ENCODE data around the gene RCAN2. TPM values are rescaled to one million over a fixed set of nuclear protein-coding genes. Genes with fewer than 3 reads are reported as not detected.

Gene RCAN2
- total and polyA plus RNA-seq, 12 donors = 2.3 to 14.4 (median 6.5) TPM

GRCh38 chr6:46290421-46291274 is 200.6 kb downstream of the RCAN2 start:
- no peak for DNase-seq
- Histone ChIP-seq H3K27ac (no peak overlapping the region), H3K9me3 (replicated peaks in 1 of 3) (no peaks in the 10 kb centered on the region), H3K4me3 (no peak overlapping the region), H3K4me1 (replicated peaks in 1 of 2) (peaks cover 0 to 17% of the 10 kb centered on the region in 2 donors), H3K27me3 (no peaks in the 10 kb centered on the region), H3K36me3 (replicated peaks in 1 of 2) (no peaks in the 10 kb centered on the region)
- 39 to 47% (median 44%) methylated on average over 4 of the region's 4 CpGs for WGBS, 4 donors
- intact Hi-C loops (cut with DNase I) = no loop called here
- TF ChIP-seq POLR2A (IDR thresholded peaks at IDR 0.05) (no peak), CTCF (IDR thresholded peaks at IDR 0.05) (no peak)

GRCh38 chr6:46289898-46290297 is 201.4 kb downstream of the RCAN2 start:
- H3K27ac ChIP-seq = no peak overlapping the region
- H3K4me1 ChIP-seq (replicated peaks in 1 of 2) = peaks cover 0 to 17% of the 10 kb centered on the region in 2 donors
- 75 to 83% (median 81%) methylated on average over 2 of the region's 2 CpGs for WGBS, 4 donors
- TF ChIP-seq CTCF (IDR thresholded peaks at IDR 0.05) (no peak), POLR2A (IDR thresholded peaks at IDR 0.05) (no peak)
- H3K9me3 ChIP-seq (replicated peaks in 1 of 3) = no peaks in the 10 kb centered on the region
- H3K27me3 ChIP-seq = no peaks in the 10 kb centered on the region
- intact Hi-C loops (cut with DNase I) = no loop called here
- H3K4me3 ChIP-seq = no peak overlapping the region
- H3K36me3 ChIP-seq (replicated peaks in 1 of 2) = no peaks in the 10 kb centered on the region
- DNase-seq = no peak

DNA sequence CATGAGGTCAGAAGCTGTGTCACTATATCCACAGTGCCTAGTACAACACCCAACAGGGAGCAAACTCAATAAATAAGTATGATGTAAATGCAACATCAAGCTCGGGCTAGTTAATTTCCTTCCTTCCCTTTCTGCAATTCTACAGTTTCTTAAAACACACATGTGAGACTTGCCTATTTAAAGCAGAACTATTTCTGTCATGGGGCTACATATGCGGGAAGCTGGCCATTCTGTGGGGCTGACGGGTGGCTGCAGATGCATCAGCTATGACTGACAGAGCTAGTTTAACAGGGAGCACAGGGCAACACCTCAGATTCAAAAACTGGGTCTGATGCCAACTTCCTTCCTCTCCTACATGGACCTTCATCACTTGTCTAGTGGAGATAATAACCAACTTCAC is 202.4 kb downstream of the RCAN2 start:
- H3K27ac ChIP-seq = no peak overlapping the region
- H3K4me1 ChIP-seq (replicated peaks in 1 of 2) = peaks cover 0 to 17% of the 10 kb centered on the region in 2 donors
- DNase-seq = no peak
- H3K9me3 ChIP-seq (replicated peaks in 1 of 3) = no peaks in the 10 kb centered on the region
- TF ChIP-seq CTCF (IDR thresholded peaks at IDR 0.05) (no peak), POLR2A (IDR thresholded peaks at IDR 0.05) (no peak)
- no peaks in the 10 kb centered on the region for H3K27me3 ChIP-seq
- 62 to 73% (median 68%) methylated on average over 3 of the region's 3 CpGs for WGBS, 4 donors
- intact Hi-C loops (cut with DNase I) = no loop called here
- no peak overlapping the region for H3K4me3 ChIP-seq
- no peaks in the 10 kb centered on the region for H3K36me3 ChIP-seq (replicated peaks in 1 of 2)

GRCh38 chr6:46287681-46288080 is 203.6 kb downstream of the RCAN2 start:
- no peak for DNase-seq
- 83 to 89% (median 87%) methylated on average over 5 of the region's 5 CpGs for WGBS, 4 donors
- TF ChIP-seq POLR2A (IDR thresholded peaks at IDR 0.05) = no peak
- no peak for TF ChIP-seq CTCF (IDR thresholded peaks at IDR 0.05)
- no peaks in the 10 kb centered on the region for H3K36me3 ChIP-seq (replicated peaks in 1 of 2)
- H3K27me3 ChIP-seq = no peaks in the 10 kb centered on the region
- H3K27ac ChIP-seq = no peak overlapping the region
- no peaks in the 10 kb centered on the region for H3K9me3 ChIP-seq (replicated peaks in 1 of 3)
- peaks cover 0 to 17% of the 10 kb centered on the region in 2 donors for H3K4me1 ChIP-seq (replicated peaks in 1 of 2)
- H3K4me3 ChIP-seq = no peak overlapping the region
- intact Hi-C loops (cut with DNase I) = no loop called here

Data from adrenal gland (tissue), 12 donors.